Myocyte (in vitro differentiated cells): ENCODE results near the gene ATP6V0D1. TPM values are rescaled to one million over a fixed set of nuclear protein-coding genes. Genes with fewer than 3 reads are reported as not detected.
A peak's percentile ranks its signal among the peaks of the same experiment; 100 is the strongest.

Experiments used
- DNase-seq: peaks from one replicate; pipeline ENCODE4 v3.0.0-alpha.2; 2012; ENCODE audit warnings: low read depth
- total RNA-seq: library from RNA; depleted of rRNA; stranded (reverse); fragments of >200 nt; gene quantifications from 2 replicates; pipeline ENCODE4 v1.2.3, GENCODE V29; 2014

Gene ATP6V0D1
- total RNA-seq, 1 donor from 2014 or later = 234 TPM

DNA sequence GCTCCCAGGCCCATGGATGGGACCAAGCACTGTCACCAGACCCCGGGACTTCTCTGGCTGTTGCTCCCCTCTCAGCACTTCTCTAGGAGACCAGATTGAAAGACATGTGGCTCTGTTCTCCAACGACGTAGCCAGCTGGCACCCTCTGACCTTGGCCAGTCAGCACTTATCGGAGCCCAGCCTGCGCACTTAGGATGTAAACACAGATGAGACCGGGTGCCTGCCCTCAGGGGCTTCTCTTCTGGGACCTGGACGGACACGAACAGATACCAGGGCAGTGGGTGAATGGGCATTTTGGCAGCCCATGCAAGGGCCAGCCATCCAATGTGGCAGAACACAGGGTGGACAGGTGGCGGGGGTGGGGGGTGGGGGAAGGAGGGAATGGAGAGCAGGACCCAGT is 71.3 kb downstream of the ATP6V0D1 start:
- no peak for DNase-seq

DNA sequence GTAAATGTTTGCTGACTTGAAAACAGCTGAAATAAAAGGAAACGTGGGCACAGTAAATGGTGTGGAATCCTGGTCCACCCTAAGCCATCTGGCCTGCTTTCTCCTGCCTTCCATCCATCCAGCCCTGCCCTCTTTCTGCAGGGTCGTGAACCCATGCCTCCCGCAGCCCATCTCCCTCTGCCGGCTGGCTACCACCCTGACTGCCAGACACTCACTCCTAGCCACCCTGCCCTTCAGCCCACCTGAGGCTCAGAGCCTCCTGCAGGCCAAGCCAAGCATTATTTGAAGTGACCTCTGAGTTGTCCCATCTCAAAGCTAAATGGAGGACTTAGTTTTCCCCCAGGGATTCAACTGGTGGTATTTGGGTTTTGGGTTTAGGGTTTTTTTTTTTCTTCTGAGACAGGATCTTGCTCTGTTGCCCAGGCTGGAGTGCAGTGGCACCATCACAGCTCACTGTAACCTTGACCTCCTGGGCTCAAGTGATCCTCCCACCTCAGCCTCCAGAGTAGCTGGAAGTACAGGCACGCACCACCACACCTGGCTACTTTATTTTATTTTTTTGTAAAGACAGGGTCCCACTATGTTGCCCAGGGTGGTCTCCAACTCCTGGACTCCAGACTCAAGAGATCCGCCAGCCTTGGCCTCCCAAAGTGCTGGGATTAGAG is 73.0 kb downstream of the ATP6V0D1 start:
- DNase-seq = no peak

DNA sequence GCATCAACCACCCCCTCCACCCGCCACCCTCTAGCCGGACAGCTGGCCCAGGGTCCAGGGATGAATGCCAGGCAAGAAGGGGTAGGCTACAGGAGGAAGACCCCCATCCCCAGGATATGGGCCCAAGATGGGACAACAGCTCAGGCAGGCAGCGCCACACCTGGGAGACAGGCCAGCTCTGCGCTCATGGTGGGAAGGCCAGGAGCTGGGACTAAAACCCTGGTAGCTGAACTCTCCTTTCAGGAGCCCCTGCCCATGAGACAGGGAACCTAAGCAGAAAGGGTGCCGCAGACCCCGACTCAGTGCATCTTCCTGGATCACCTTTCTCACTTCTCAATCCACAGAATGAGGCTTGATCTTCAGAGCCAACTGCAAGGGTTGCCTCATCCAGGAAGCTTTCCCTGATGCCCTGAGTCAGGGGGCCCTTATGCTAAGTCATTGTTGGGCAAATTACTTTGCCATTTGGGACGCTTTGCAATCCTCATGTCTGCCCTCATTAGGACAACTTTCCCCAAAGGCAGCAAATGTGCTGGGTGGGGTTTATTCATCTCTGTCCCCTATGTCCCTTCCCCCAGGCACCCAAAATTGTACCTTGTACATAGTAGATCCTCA is 73.7 kb downstream of the ATP6V0D1 start:
- DNase-seq = no peak

DNA sequence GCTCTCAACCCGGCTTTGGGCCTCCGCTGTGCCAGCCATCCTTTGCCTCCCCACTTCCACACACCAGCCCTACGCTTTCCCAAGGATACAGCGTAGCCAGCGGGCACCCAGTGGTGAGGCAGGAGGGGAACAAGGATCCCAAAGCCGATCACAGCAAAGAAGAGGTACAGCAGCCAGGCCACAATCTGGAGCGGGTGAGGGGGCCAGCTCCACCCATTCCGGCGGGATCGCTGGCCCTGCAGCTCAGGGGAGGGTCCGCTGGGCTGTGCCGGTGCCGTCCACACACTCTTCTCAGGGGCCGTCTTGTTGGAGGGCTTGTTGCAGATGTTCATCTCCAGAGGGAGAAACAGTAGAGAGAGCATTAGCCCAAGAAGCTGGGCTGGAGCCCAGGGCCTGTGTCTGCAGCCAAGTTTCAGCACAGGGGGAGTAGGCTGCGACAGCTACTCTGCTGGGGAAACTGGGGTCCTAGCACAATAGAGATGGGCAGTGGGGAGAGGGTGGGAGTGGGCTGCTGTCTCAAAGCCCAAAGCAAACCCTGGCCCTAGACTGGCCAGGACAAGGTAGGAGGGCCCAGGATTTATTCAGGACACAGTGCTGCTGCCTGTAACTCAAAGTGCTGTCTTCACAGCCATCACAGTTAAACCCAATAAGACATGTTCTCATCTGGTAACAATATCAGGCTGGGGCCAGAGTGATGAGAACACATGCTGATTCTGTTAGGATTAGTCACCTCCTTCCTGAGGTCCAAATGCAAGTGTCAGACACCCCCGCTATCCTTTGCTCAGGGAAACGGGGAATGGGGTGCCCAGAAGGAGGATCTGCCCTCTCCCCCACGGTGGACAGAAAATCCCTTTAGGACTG is 74.6 kb downstream of the ATP6V0D1 start:
- peak; percentile 91 for DNase-seq

DNA sequence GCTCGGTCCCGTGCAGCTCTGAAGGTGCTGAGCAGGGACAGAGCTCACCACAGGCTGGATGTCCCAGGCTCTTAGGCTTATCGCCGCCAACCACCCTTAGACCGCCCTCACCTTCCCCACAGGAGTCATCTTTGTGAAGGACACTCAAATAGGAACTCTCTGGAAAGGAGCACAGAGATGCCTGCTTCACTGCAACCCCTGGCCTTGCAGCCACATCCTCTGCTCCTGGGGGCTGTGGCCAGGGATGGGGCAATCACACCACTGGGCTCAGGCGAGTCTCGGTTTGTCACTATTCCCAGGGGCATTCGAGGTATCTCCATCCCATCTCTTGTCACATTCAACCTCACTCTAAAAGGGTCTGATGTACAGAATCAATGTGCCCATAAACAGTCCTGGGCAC is 75.6 kb downstream of the ATP6V0D1 start:
- DNase-seq = no peak

DNA sequence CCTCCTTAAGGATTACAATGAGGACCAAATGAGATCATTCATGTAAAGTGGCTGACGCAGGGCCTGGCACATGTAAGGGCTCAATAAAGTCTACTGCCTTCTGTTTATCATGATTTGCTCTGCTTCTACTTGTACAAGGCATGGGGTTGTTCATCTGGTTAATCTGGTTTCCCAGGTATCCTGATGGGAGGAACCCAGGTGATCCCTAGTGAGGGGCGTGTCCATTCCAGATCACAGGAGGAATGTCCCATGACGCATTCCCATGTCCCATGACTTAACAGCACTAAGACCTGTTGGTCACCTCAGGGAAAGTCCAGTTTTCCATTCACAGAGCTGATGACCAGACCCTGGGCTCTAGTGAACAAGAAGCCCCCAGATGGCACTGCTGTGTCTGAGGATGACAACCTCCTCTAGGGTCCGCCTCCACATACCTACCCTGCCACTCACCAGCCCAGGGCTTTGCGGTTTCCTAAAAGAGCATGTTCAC is 76.2 kb downstream of the ATP6V0D1 start:
- DNase-seq = no peak

DNA sequence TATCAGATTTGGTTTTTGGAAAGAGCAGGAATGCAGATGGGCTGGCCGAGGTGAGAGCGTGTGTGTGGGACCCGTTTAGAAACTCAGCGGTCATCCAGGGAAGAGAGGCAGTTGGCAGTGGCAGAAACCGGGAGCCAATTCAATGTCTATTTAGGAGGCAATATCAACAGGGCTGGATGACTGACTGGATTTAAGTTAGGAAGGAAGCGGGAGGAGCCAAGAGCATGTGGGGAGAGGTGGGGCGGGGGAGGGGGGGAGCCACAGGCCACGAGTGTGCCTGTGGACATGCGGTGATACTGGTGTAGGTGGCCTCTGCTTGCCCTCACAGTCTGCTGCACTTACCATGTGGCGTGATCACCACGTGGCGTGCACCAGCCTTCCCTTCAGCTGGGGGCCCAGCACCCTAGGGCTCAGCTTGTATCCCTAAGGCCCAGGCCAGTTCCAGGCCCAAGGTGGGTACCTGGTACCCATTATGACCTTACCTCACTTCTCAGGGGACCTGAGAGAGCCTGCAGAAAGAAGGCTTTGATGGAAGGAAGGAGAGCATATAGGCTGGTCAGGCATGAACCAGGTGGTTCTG is 76.9 kb downstream of the ATP6V0D1 start:
- no peak for DNase-seq

DNA sequence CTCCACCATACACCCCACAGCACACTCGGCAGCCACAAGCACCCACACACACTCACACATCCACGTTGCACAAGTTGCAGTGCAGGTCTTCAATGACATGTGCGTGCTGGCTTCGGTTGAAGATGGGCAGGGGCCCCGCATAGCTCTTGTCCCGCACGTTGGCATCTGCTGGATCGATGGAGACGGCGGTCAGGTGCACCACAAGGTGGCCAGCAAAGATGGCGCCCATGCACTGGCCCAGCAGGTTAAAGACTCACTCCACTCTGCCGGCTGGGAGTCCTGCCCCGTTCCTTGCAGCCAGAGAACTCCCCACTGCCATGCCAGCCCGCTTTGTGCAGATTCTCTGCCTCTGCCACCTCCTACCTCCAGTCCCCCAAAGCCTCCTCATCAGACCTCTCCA is 80.1 kb downstream of the ATP6V0D1 start:
- no peak for DNase-seq

DNA sequence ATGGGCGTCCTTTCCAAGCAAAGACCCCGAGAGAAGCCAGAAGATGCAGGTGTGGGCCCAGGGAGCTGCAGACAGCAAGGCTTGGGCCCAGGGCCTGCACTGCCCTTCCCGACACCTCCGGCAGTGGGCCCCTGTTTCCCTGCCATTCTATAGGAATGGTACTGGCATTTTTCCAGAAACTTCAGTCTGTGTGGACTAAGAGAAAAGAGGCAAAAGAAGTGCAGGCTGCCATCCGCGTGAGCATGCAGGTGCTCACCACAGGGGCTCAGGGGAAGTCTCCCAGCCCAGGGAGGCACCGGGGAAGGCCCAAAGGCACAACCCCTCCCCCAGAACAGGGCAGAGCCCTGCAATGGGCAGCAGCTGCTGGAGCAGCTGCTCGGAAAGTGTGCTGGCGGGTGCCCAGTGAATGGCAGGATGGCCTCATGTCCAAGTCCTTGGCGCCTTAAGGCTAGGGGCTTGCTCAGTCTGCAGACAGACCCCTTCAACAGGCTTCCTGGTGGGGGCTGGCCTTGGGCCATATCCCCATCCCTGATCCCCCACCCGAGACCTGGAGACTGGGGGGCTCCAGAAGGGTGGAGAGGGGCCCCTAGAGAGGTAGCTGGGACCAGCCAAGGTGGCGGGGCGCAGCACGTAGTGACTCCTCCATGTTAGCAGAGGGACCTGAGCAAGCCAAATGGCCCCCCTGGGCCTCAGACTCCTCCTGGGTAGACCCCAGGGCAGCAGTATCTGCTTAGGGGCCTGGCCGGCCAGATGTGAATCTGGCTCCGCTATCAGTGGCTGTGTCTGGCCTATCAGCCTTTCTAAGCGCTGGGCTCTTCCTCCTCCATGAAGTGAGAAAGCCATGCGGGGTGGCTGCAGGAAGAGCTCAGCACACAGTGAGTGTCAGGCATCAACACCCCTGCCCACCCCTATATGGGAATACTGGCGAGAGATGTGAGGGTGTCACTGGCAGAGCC is 80.9 kb downstream of the ATP6V0D1 start:
- peak; percentile 83 for DNase-seq

DNA sequence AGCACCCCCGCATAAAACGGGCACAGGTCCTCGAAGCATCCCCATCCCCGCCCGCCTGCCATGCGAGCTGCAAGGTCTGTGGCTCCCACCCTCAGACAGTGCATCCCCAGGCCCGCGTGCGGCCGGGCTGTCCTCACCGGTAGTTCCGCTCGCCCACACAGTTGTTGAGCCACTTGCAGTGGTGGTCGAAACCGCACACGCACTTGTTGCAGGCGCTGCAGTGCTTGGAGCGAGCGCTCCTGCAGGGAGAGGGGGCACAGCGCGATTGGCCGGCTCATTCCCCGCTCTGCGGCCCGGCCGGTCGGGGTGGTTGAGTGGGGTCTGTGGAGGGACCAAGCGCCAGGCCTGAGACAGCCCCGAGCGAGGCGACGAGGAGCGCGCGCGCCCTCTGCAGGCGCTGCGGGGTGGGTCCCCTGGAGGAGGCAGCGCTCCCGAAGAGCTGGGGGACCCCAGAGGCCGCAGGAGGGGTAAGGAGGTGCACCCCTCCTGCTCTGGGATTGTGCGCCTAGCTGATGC is 81.7 kb downstream of the ATP6V0D1 start:
- no peak for DNase-seq

DNA sequence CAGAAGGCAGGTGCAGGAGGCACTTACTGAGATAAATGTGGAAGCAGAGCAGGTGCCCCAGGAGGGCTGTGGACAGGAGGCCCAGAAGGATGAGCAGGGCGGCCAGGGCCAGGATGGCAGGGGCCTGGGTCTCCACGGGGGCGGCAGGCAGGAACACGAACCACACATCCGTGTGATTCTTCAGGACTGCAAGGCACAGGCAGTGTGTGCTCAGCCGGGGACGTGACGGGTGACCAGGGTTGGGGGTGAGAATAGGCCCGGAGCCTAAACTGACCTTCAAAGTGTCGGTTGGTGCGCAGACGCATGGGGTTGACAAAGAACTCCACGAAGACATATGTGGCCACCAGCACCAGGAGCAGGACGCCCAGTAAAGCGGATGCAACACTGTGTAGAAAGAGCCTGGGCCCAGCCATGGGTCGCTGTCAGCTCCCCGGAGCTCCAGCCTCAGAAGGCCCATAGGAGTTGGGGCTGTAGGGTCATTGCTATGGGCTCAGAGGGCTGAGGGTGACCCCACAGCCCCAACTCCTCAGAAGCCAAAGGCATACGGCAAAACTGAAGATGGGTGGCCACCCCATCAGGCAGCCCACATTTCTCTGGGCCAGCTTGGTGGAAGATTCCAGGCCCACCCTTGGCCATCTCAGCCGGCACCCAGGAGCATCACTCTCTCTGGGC is 82.3 kb downstream of the ATP6V0D1 start:
- DNase-seq = no peak

DNA sequence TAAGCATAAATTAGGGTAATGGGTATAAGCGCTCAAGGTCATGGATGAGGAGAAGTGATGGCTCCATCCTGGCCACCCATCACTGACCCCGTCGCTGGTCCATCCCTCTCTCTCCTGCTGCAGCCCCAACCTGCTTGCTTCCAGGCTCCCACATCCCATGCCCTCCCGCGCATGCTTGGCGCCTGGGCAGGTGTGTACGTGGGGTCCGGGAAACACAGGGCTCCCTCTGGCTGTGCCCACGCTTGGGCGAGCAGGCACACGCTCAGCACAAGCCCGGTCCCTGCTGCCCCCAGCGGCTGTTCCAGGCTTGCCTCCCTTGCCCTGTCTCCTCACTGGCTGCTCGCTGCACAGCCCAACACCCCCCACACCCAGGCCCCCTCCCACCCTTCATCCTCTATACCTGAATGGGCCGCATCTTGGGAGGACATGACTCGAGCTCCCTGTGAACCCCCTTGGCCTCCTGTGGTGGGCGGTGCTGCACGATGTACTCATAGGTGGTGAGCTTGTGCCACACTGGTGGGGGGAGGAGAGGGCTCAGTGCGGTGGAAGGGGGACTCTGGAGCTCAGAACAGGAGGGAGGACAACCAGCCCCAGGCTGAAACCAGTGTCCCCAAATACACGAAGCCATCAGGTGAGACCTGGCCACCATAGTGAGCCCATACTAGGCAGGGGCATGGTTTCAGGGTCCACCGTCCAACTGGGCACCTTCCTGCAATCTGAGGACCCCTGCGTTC is 83.0 kb downstream of the ATP6V0D1 start:
- DNase-seq = no peak

DNA sequence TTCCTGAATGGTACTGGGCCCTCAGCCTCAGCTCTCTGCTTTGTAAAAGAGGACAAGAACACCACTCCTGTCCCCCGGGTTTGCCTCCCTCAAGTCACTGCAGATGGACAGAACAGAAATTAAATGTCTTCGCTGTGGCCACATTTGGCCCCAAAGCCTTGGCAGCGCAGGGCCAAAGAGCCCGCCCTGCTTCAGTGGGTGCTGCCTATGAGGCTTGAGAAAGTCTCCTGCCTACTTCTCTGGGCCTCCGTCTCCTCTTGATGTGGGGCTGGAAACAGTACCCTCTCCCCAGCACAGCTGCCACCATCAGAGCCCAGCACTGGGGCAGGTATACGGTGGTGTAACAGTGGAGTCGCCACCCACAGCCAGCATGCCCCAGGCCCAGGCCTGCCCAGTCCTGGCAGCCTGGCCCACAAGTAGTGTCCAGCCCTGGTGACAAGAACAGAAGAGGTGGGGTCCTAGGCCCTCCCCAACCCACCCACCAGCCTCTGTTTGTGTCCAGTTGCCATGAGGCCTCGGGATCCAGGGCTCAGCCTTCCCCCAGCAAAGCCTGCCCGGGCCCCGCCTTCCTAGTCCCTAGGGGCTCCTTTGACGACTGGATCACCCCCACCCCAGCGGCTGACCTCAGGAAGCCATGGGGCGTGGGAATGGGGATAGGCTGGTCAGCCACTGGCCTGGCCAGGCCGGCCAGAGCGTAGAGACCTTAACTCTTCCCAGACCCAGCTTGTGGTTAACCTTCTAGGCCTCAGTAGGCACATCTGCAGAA is 83.7 kb downstream of the ATP6V0D1 start:
- DNase-seq = peak; percentile 45

DNA sequence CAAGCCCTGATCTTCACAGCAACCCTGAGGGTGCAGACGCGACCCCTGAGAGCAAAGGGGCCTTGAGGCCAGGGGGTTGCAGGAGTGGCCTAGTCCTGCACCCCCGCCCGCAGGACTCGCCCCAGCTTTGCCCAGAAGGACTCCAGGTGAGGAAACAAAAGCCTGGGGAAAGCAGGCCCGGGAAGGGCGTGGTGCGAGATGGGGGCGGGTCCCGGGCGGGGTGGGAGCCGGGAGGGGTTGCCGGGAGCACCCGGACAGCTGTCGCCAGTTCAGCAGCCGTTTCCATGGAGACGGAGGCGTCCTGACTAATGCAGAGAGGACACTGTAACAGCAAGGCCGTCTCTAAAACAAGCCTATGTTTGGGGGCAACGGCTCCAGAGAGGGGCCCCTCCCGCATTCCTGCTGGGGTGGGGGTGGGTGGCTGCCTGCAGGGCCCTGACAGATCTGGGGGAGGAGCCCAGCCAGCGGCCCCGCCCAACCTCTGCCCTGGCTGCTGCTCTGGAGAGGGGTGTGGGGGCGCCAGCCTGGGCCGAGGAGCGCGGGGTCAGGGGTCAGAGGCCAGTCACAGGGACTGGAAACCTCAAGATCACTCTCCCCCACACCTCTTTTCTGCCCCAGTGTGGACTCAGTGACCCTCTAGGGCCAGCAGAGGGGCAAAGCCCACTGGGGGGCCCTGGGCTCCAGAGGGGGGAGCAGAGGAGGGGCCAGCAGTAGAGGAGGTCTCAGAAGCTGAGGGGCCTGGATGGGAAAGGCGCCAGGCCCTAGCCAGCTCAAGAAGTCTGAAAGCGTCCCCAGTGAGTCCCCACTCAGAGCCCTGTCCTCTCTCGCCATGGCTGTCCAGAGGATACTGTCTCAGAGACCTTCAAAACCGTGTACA is 84.6 kb downstream of the ATP6V0D1 start:
- peak; percentile 99 for DNase-seq

DNA sequence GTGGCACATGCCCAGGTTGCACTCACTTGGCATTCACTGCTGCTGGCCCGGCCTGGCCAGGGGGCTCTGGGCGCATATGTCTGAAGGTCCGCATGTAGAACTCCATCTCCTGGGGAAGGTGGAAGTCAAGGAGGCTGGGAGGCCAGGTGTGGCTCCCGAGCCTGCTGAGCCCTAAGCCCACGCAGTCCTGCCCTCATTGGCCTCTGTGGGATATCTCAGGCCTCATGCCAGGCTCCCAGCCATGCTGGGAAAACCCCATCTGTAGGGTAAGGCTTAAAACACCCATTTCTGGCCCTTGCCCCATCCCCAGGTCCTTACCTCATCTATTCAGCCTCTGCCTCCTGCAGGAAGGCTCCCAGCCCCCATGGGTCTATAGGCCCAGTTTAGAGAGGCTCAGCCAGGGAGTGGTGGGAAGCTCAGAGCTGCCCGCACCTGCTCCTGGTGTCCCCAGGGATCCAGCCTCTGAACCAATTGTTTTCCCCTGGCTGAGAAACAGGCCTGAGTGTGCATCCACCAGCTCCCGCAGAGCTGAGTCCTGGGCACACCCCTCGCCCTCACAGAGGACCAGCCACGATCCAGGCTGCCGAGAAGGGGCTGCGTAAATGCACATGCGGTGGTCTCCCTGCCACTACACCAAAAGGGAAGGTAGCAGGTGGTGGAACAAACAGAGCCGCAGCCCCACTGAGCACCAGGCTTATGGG is 85.3 kb downstream of the ATP6V0D1 start:
- peak; percentile 94 for DNase-seq

DNA sequence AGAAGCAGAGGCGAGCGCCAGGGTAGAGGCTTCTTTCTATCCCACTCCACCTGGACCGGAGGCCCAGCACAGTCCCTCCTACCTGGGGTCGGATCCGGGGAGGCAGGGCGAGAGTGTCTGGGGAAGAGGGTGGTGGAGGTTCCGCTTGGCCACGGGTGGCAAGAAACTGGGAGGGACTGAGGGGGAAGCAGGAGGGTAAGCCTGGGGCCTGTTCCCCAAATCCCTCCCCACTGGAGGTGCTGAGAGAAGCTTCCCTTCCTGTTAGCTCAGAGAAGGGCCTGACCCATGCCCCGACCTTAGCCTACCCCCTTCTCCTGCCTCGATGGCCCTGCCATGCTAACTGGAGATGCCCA is 85.9 kb downstream of the ATP6V0D1 start:
- DNase-seq = no peak
